ENCODE results near the gene RPS6KA2.

The RPS6KA2 gene

GRCh38 chr6:166615059-166615770, 11.8 kb downstream of the RPS6KA2 start:
- no peak for DNase-seq (ENCODE audit: low read depth)

DNA sequence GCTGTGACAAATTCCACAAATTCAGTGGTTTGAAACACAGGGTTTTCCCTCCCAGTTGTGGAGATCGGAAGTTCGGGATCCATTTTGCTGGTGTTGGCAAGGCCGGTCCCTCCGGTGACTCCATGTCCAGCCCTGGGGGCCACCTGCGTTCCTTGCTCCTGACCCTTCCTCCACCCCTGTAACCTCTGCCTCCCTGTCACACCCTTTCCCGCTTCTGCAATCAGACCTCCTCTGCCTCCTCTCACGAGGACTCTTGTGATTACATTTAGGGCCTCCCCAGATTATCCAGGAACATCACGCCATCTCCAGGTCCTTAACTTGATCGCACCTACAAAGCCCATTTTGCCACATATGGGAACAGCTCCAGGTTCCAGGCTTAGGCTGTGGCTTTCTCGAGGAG, 12.5 kb downstream of the RPS6KA2 start:
- no peak for DNase-seq (ENCODE audit: low read depth)

DNA sequence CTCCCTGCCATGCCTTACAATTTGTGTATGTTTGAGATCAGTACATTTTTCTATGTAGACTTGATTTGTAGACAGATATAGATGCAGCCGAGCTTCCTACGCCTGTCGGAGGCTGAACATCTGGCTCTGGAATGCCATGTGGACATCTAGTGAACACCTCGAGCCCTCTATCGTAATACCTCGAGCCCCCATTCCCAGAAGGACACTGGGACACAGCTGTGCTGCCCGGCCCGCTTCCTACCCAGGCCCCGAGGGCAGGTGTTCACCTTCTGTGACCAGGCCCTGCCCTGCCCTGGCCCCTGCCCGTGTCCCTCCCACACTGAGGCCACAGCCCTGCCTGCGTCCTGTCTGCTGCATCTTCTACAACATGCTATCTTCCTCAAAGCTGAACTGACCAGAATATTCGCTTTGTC, 12.9 kb downstream of the RPS6KA2 start:
- no peak for DNase-seq (ENCODE audit: low read depth)

GRCh38 chr6:166613027-166613426, 14.0 kb downstream of the RPS6KA2 start:
- DNase-seq (ENCODE audit: low read depth) = no peak

- DNase-seq (ENCODE audit: low read depth) = no peak
Observed at GRCh38 chr6:166612471-166612881, 14.6 kb downstream of the RPS6KA2 start.

DNA sequence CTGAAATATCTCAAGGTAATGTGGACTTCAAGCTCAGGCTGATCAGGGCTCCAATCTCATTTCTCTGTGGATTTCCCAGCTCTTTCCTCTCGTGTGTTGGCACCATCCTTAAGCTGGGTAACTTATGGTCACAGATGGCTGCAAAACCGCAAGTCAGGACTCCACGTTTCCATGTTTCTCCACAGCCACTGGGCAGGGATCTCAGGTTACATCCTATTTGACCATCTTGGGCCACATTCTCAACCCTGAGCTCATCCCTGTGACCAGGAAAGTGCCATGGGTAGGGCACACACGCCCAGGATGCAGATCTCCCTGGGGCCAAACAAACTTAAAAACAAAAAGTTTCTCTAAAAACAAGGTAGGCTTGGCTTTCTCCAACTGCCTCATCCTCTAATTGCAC, 15.4 kb downstream of the RPS6KA2 start:
- DNase-seq (ENCODE audit: low read depth) = no peak

DNA sequence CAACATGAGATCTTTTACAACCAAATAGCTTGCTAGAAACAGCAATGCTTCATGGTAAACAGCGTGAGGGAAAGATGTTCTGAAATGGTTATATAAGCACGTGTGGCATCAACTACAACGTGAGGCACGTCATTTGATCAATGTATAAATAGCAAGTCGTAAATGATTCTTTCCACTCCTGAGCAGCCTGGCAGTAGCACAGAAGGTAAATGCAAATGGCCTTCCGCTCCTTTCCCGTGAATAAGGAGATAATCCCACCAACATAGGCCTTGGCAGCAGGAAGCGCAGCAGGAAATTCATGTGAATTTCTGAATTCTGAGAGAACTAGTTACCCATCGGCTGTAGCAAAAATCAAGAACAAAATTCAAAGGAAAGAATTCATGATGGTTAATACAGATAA, 17.0 kb downstream of the RPS6KA2 start:
- no peak for DNase-seq (ENCODE audit: low read depth)

DNA sequence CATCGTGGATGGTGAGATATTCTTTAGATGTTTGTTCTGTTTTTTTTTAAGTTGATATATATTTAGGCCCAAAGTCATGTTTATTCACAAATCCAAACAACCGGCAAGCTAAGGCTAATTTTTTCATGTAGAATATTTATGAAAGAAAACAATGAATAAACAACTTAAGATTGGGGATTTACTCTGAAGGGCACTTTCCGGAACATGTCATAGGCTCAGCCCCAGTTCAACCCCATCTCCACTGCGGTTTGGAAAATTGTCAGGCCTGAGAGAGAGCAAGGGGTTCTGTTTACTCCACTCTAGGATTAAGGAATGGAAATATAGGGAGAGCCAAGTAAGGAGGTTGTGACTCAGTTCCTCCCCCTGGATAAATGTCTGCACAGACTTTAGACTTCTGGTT, 18.3 kb downstream of the RPS6KA2 start:
- no peak for DNase-seq (ENCODE audit: low read depth)

- DNase-seq (ENCODE audit: low read depth) = no peak
Observed at GRCh38 chr6:166605752-166606151, 21.3 kb downstream of the RPS6KA2 start.

GRCh38 chr6:166604911-166605310, 22.1 kb downstream of the RPS6KA2 start:
- no peak for DNase-seq (ENCODE audit: low read depth)

- no peak for DNase-seq (ENCODE audit: low read depth)
Observed at GRCh38 chr6:166604328-166604727, 22.7 kb downstream of the RPS6KA2 start.

DNA sequence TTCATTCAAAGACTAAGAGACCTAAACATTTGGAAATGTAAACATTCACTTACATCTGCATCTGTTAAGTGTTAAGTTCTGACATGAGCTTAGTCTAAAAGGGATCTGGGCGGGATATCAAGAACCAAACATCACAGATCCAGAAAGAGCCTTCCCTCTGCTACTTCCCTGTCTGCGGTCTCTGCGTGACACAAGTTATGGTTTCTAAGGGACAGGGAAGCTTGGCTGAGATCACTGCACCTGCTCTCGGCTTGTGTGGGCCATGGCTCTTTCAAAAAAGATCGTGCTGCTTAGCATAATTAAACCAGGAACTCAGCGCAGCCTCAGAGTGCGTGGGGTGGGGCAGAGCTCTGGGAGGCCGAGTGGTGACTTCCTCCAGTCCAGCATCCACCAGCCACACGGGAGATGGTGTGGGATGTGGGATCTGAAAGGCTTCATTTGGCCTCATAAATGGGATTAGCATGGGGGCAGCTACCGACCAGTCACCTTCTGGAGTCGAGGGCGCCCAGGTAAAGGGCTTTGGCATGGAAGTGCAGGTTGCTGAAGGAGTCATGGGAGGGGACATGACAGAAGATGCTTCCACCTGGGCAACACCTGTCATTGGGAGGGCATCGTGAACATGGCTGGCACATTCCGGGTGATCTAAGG, 23.9 kb downstream of the RPS6KA2 start:
- DNase-seq (ENCODE audit: low read depth) = no peak

GRCh38 chr6:166601956-166602355, 25.1 kb downstream of the RPS6KA2 start:
- no peak for DNase-seq (ENCODE audit: low read depth)

DNA sequence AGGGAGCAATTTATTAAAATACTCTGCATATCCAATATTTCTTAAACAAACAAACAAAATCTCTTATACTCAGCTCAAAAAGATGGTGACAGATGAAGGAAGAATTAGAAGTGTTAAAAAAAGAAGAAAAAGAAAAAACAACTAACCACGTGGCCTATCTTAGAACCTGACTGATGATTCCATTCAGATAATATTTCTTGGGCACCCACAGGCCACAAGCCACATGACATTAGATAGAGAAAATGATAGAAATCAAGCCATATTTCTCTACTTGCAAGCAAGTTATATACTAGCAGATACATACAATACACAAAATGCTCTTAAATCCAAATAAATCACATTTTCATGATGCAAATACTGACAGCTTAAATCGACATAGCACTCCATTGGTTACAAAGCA, 26.1 kb downstream of the RPS6KA2 start:
- DNase-seq (ENCODE audit: low read depth) = no peak

- no peak for DNase-seq (ENCODE audit: low read depth)
Observed at GRCh38 chr6:166599205-166599604, 27.8 kb downstream of the RPS6KA2 start.

- peak; percentile 85 for DNase-seq (ENCODE audit: low read depth)
Observed at GRCh38 chr6:166598441-166599138, 28.5 kb downstream of the RPS6KA2 start.

- no peak for DNase-seq (ENCODE audit: low read depth)
Observed at GRCh38 chr6:166597711-166598440, 29.2 kb downstream of the RPS6KA2 start.

DNA sequence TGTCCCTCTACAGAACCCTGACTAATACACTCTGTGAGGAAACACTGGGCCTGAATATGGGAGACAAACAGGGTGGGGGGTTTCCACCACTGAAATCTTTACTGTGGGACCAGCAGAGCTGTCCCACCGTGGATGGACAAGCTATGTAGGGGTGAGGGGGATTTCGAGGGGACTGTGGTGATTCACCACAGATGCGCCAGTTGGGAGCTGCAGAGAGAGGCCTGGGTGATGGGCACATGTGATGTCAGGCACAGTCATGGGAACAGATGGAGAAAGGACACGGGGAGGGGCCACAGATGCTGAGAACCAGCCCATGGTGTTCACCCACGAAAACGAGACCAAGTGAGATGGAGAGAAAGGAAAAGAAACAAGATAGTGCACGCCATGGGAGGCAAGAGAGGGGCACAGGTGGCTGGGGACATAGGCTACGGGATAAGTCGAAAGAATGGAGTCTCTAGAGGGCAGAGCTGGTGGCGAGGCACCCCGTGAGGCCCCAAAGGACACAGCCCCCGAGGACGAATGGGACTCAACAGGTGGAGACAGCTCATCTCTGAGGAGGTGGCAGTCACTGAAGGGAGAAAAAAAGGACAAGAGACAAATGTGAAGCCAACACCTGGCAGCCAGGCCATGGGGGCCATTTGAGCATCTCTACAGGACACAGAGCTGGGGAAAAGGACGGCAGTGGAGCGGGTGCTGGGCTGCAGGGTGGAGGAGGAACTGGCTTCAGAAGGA, 30.1 kb downstream of the RPS6KA2 start:
- no peak for DNase-seq (ENCODE audit: low read depth)

DNA sequence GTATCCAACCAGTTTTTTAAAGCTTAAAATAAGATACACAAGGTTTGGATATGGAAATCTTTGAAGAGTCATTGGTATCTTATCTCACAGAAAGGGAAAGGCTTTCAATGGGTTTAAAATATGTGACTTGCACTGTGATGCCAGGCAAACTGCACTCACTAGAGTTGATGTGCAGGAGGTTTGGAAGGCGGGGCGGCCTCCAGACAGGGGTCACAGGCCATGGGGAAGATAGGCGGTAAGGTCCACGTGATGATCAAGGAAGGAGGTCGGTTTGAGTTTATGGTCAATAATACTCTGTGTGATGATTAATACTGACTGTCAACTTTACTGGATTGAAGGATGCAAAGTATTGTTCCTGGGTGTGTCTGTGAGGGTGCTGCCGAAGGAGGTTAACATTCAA, 31.1 kb downstream of the RPS6KA2 start:
- DNase-seq (ENCODE audit: low read depth) = no peak

DNA sequence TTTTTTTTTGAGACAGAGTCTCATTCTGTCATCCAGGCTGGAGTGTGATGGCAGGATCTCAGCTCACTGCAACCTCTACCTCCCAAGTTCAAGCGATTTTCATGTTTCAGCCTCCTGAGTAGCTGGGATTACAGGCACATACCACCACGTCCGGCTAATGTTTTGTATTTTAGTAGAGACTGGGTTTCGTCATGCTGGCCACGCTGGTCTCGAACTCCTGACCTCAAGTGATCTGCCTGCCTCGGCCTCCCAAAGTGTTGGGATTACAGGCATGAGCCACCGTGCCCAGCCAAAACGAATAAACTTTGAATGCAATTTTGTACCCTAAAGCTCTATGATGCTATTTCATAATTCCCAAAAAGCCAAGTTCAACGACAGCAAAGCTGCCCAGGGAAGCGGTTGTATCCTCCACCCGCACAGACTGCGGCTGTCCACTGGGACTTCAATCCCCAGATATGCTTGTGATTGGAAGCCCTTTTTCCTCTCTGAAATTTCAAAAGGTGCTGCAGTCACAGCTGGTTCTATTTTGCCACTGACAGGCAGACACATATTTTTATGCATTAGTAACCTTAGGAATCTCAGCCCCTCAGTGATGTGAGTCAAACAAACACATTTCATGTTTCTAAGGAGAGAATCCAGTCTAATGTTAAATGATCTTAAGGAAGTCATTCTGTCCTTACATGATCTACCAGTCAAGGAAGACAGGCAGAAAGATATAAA, 31.8 kb downstream of the RPS6KA2 start:
- peak; percentile 68 for DNase-seq (ENCODE audit: low read depth)

DNA sequence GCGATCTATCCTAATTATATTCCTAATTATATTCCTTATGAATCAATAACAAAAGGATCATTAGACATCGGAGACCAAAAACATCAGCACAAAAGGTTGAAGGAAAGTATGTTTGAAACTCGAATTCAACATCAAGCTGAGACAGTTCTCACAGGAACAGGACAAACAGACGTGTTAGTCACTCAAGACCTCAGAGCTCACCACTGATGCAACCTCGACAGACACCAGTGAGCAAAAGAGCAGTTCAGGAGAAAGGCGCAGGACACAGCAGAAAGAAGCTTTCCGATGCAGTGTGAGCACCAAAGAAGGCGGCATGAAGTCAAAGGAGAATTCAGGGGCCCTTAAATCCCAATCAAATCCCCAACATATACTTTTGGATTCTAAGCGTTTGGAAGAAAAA, 34.2 kb downstream of the RPS6KA2 start:
- no peak for DNase-seq (ENCODE audit: low read depth)
